Loucy (cell line): ENCODE results near the gene EIF4E2.
"Not testable (repeated sequence)": the region's sequence is repeated elsewhere in the genome, so short reads cannot be mapped to it uniquely, and the experiment has no call there.

ENCODE experiments used
- H2AFZ ChIP-seq: fragments of 200-600 bp; sonication (generic); 2 replicates; pipeline ENCODE4 v1.6.0; 2016; ENCODE audit warnings: antibody characterized with exemption, mild to moderate bottlenecking, low read length, moderate library complexity
- H3F3A ChIP-seq: fragments of 200-600 bp; 2 replicates; pipeline ENCODE4 v1.6.0; 2016; ENCODE audit warnings: antibody characterized with exemption, low read depth, mild to moderate bottlenecking
- H3K27me3 ChIP-seq: fragments of 200-600 bp; sonication (generic); 2 replicates; pipeline ENCODE4 v1.6.1; 2014; ENCODE audit warnings: low read length, mild to moderate bottlenecking; ENCODE audit not compliant: insufficient read depth, poor library complexity, severe bottlenecking
- H3K36me3 ChIP-seq: fragments of 200-600 bp; sonication (generic); 2 replicates; pipeline ENCODE4 v1.6.1; 2016; ENCODE audit warnings: low read length; ENCODE audit not compliant: insufficient read depth
- H3K4me1 ChIP-seq: fragments of 200-600 bp; sonication (generic); 2 replicates; pipeline ENCODE4 v1.5.1; 2014; ENCODE audit warnings: low read length, mild to moderate bottlenecking; ENCODE audit not compliant: insufficient read depth, poor library complexity, severe bottlenecking
- H3K4me2 ChIP-seq: fragments of 200-600 bp; sonication (generic); 2 replicates; pipeline ENCODE4 v1.6.0; 2014; ENCODE audit warnings: antibody characterized with exemption, low read length, low read depth, mild to moderate bottlenecking; ENCODE audit not compliant: poor library complexity, severe bottlenecking
- H3K4me3 ChIP-seq: fragments of 200-600 bp; sonication (generic); 2 replicates; pipeline ENCODE4 v1.5.1; 2014; ENCODE audit warnings: low read length, mild to moderate bottlenecking, mixed read lengths; ENCODE audit not compliant: poor library complexity, severe bottlenecking
- H3K79me2 ChIP-seq: fragments of 200-600 bp; sonication (generic); 2 replicates; pipeline ENCODE4 v1.6.1; 2014; ENCODE audit warnings: low read length; ENCODE audit not compliant: insufficient read depth
- H3K9ac ChIP-seq: fragments of 200-600 bp; sonication (generic); 2 replicates; pipeline ENCODE4 v1.6.0; 2014; ENCODE audit warnings: mild to moderate bottlenecking, low read depth, low read length, moderate library complexity; ENCODE audit not compliant: poor library complexity, severe bottlenecking
- H3K9me2 ChIP-seq: fragments of 200-600 bp; sonication (generic); replicated peaks from 2 replicates; pipeline ENCODE4 v1.6.1; 2016; ENCODE audit warnings: low read depth, low read length, mixed read lengths
- H3K9me3 ChIP-seq: fragments of 200-600 bp; sonication (generic); 2 replicates; pipeline ENCODE4 v1.6.1; 2014; ENCODE audit warnings: mild to moderate bottlenecking, antibody characterized with exemption, low read length, low read depth; ENCODE audit not compliant: insufficient read depth
- H4K20me1 ChIP-seq: fragments of 200-600 bp; sonication (generic); 2 replicates; pipeline ENCODE4 v1.6.0; 2014; ENCODE audit warnings: antibody characterized with exemption, low read length, mild to moderate bottlenecking; ENCODE audit not compliant: insufficient read depth, poor library complexity, severe bottlenecking
- CTCF ChIP-seq: fragments of 200-600 bp; sonication (generic); conservative IDR thresholded peaks from 2 replicates; pipeline ENCODE4 v1.5.1; 2014; ENCODE audit warnings: mild to moderate bottlenecking, antibody characterized with exemption, low read length
- EZH2phosphoT487 ChIP-seq: fragments of 200-600 bp; IDR thresholded peaks from 2 replicates; pipeline ENCODE4 v1.6.1; 2018; ENCODE audit warnings: antibody characterized with exemption, mild to moderate bottlenecking, moderate library complexity, borderline replicate concordance

Gene EIF4E2

GRCh38 chr2:232567721-232568120 is 17.2 kb downstream of the EIF4E2 start:
- Histone ChIP-seq H3K9ac (no peak overlapping the region), H3K36me3 (peaks cover 58% of the 10 kb centered on the region; the same call in 1 of the 2 replicates), H3K79me2 (no peaks in the 10 kb centered on the region), H4K20me1 (no peaks in the 10 kb centered on the region), H3K4me2 (no peak overlapping the region), H3K4me1 (no peaks in the 10 kb centered on the region), H2AFZ (no peak overlapping the region), H3K27me3 (no peaks in the 10 kb centered on the region), H3F3A (no peaks in the 10 kb centered on the region), H3K9me3 (no peaks in the 10 kb centered on the region), H3K4me3 (no peak overlapping the region), H3K9me2 (no peaks in the 10 kb centered on the region)
- TF ChIP-seq EZH2phosphoT487 (no peak), CTCF (no peak)

GRCh38 chr2:232568161-232568560 is 17.7 kb downstream of the EIF4E2 start:
- H3K27me3 ChIP-seq: no peaks in the 10 kb centered on the region
- H3K9me2 ChIP-seq: no peaks in the 10 kb centered on the region
- H3K4me2 ChIP-seq: no peak overlapping the region
- H3K9ac ChIP-seq: no peak overlapping the region
- H3K79me2 ChIP-seq: no peaks in the 10 kb centered on the region
- no peaks in the 10 kb centered on the region for H3F3A ChIP-seq
- no peak overlapping the region for H3K4me3 ChIP-seq
- peaks cover 60% of the 10 kb centered on the region; the same call in 1 of the 2 replicates for H3K36me3 ChIP-seq
- H2AFZ ChIP-seq: no peak overlapping the region
- H3K4me1 ChIP-seq: no peaks in the 10 kb centered on the region
- TF ChIP-seq EZH2phosphoT487 (no peak), CTCF (no peak)
- H4K20me1 ChIP-seq: no peaks in the 10 kb centered on the region
- no peaks in the 10 kb centered on the region for H3K9me3 ChIP-seq

- TF ChIP-seq EZH2phosphoT487: no peak
- no peak for TF ChIP-seq CTCF
- Histone ChIP-seq H3K9me2 (no peaks in the 10 kb centered on the region), H3K79me2 (no peaks in the 10 kb centered on the region), H3K4me2 (no peak overlapping the region), H3K9me3 (no peaks in the 10 kb centered on the region), H3K4me1 (no peaks in the 10 kb centered on the region), H3K36me3 (peaks cover 67% of the 10 kb centered on the region; the same call in 1 of the 2 replicates), H3F3A (no peaks in the 10 kb centered on the region), H3K27me3 (no peaks in the 10 kb centered on the region), H3K9ac (no peak overlapping the region), H2AFZ (no peak overlapping the region), H4K20me1 (no peaks in the 10 kb centered on the region), H3K4me3 (no peak overlapping the region)
These were observed 19.1 kb downstream of the EIF4E2 start for GRCh38 chr2:232569541-232569940.

GRCh38 chr2:232570481-232570880 is 20.0 kb downstream of the EIF4E2 start:
- not testable (repeated sequence) for H2AFZ ChIP-seq, H3F3A ChIP-seq, H3K4me1 ChIP-seq, H3K9ac ChIP-seq, H3K9me3 ChIP-seq, H4K20me1 ChIP-seq, H3K79me2 ChIP-seq, H3K27me3 ChIP-seq, H3K4me2 ChIP-seq, H3K4me3 ChIP-seq, H3K9me2 ChIP-seq
- peaks cover 61% of the 10 kb centered on the region; the same call in 1 of the 2 replicates for H3K36me3 ChIP-seq
